B cell (primary cell): ENCODE measurements around the gene ZER1. TPM values are rescaled to one million over a fixed set of nuclear protein-coding genes. Genes with fewer than 3 reads are reported as not detected.

Source experiments
- ATAC-seq: fragments of 200-7000 bp; cut with Tn5 transposase; one replicate; pipeline ENCODE4 v1.10.0; 2021; ENCODE audit warnings: low read depth, mild to moderate bottlenecking, moderate number of reproducible peaks, moderate library complexity
- CTCF ChIA-PET: fragments of 350-600 bp; sonication (Branson Sonifier 250); formaldehyde crosslinking; loops from one replicate; lab custom pipeline; 2021; ENCODE audit warnings: antibody characterized with exemption, inconsistent platforms; lab: Charles Lee
- POLR2A ChIA-PET: fragments of 350-600 bp; sonication (Branson Sonifier 250); formaldehyde crosslinking; loops from one replicate; lab custom pipeline; 2021; ENCODE audit warnings: antibody characterized with exemption; lab: Charles Lee
- DNase-seq: peaks from one replicate; pipeline ENCODE4 v3.0.0; 2013
- H2AFZ ChIP-seq: 2 replicates; pipeline ENCODE4 v1.6.1; 2012; ENCODE audit warnings: mild to moderate bottlenecking, low read depth, low read length; ENCODE audit not compliant: insufficient read depth, poor library complexity, severe bottlenecking
- H3K27ac ChIP-seq, 2 donors: 1 replicate in 1 of 2; 2 replicates in 1 of 2; pipeline ENCODE4 v1.5.1; 2012 to 2013; ENCODE audit warnings: low read length in 2 of 2, mild to moderate bottlenecking in 2 of 2, moderate library complexity in 1 of 2
- H3K27me3 ChIP-seq, 4 experiments: fragments of 200-600 bp in 1 of 4; sonication (generic) in 1 of 4; replicated peaks in 1 of 4; 1 replicate in 2 of 4; 2 replicates in 2 of 4; pipeline versions ENCODE4 v1.6.1 to v1.7.0; 2013 to 2016; ENCODE audit warnings: low read length in 3 of 4, mild to moderate bottlenecking in 2 of 4, mixed read lengths in 1 of 4, moderate library complexity in 1 of 4; ENCODE audit not compliant: insufficient read depth in 4 of 4, control insufficient read depth in 3 of 4; ENCODE audit errors: control extremely low read depth in 1 of 4
- H3K36me3 ChIP-seq, 2 experiments: replicated peaks in 1 of 2; 1 replicate in 1 of 2; 2 replicates in 1 of 2; pipeline versions ENCODE4 v1.6.1 to v1.7.1; 2013; ENCODE audit warnings: low read length in 1 of 2; ENCODE audit not compliant: insufficient read depth in 2 of 2, control insufficient read depth in 1 of 2; ENCODE audit errors: control extremely low read depth in 1 of 2, extremely low read depth in 1 of 2
- H3K4me1 ChIP-seq, 2 donors: fragments of 200-600 bp in 1 of 2; sonication (generic) in 1 of 2; 1 replicate in 1 of 2; 2 replicates in 1 of 2; pipeline versions ENCODE4 v1.5.1 to v1.6.1; 2013 to 2017; ENCODE audit warnings: low read length in 2 of 2; ENCODE audit not compliant: control insufficient read depth in 2 of 2, insufficient read depth in 2 of 2
- H3K4me2 ChIP-seq: replicated peaks from 2 replicates; pipeline ENCODE3; 2012; ENCODE audit warnings: mild to moderate bottlenecking, low read depth, low read length; ENCODE audit not compliant: poor library complexity, severe bottlenecking
- H3K4me3 ChIP-seq, 5 experiments: fragments of 200-600 bp in 1 of 5; sonication (generic) in 1 of 5; 1 replicate in 3 of 5; 2 replicates in 2 of 5; pipeline versions ENCODE4 v1.5.1 to v1.7.0; 2011 to 2016; ENCODE audit warnings: low read length in 4 of 5, mild to moderate bottlenecking in 4 of 5, low read depth in 2 of 5, control low read depth in 1 of 5, moderate library complexity in 1 of 5; ENCODE audit not compliant: insufficient read depth in 1 of 5; ENCODE audit errors: control extremely low read depth in 1 of 5, extremely low read depth in 1 of 5
- H3K79me2 ChIP-seq: fragments of 200-600 bp; sonication (generic); one replicate; pipeline ENCODE4 v1.6.0; 2016; ENCODE audit warnings: low read length; ENCODE audit not compliant: control insufficient read depth, insufficient read depth
- H3K9ac ChIP-seq: fragments of 200-600 bp; sonication (generic); 2 replicates; pipeline ENCODE4 v1.6.1; 2017; ENCODE audit warnings: mild to moderate bottlenecking, low read length, moderate library complexity
- H3K9me3 ChIP-seq, 3 donors: one replicate each; pipeline versions ENCODE4 v1.6.1 to v1.7.1; 2013; ENCODE audit warnings: low read length in 2 of 3; ENCODE audit not compliant: control insufficient read depth in 2 of 3, insufficient read depth in 1 of 3; ENCODE audit errors: control extremely low read depth in 1 of 3
- H4K20me1 ChIP-seq: 2 replicates; pipeline ENCODE4 v1.6.0; 2012; ENCODE audit warnings: mild to moderate bottlenecking, low read length; ENCODE audit not compliant: insufficient read depth, control insufficient read depth, poor library complexity, severe bottlenecking
- H3K27ac Mint-ChIP-seq: one replicate; pipeline ENCODE4 v1.8.0; 2021; ENCODE audit warnings: mixed read lengths
- H3K27me3 Mint-ChIP-seq: one replicate; pipeline ENCODE4 v1.8.0; 2021; ENCODE audit warnings: mixed read lengths
- H3K4me1 Mint-ChIP-seq: one replicate; pipeline ENCODE4 v1.8.0; 2021; ENCODE audit warnings: mixed read lengths
- H3K4me3 Mint-ChIP-seq: one replicate; pipeline ENCODE4 v1.8.0; 2021; ENCODE audit warnings: mixed read lengths
- H3K9me3 Mint-ChIP-seq: one replicate; pipeline ENCODE4 v1.8.0; 2022; ENCODE audit warnings: mixed read lengths; ENCODE audit not compliant: insufficient read depth
- CTCF ChIP-seq: fragments of 200-600 bp; IDR thresholded peaks from one replicate; pipeline ENCODE4 v1.8.0; 2022; ENCODE audit warnings: antibody characterized with exemption, mild to moderate bottlenecking
- EZH2 ChIP-seq: IDR thresholded peaks from 2 replicates; pipeline ENCODE4 v1.6.1; 2012; ENCODE audit warnings: borderline replicate concordance, low read depth, mild to moderate bottlenecking, moderate library complexity, low read length; ENCODE audit not compliant: insufficient read depth, poor library complexity, severe bottlenecking
- WGBS: methylation state at CpG from one replicate; pipeline ENCODE4 v1.1.5; 2013; ENCODE audit warnings: missing lambda C conversion rate; ENCODE audit not compliant: insufficient coverage; 5-methylcytosine and 5-hydroxymethylcytosine counted together
- intact Hi-C: fragments of 100-400 bp; cut with micrococcal nuclease; formaldehyde crosslinking; loops from one replicate; pipeline ENCODE4 v1.10.0; 2022
- polyA plus RNA-seq: library from polyadenylated mRNA; depleted of rRNA; stranded (reverse); fragments of >200 nt; gene quantifications from 2 replicates; pipeline ENCODE4 v1.2.3, GENCODE V29; 2012
- total RNA-seq, 2 donors: library from RNA; stranded (reverse); fragments of 120-200 nt in 1 of 2; gene quantifications; 1 replicate in 1 of 2; 2 replicates in 1 of 2; pipeline versions ENCODE4 v1.2.3 to v1.2.4, GENCODE V29; 2013 to 2022

The ZER1 gene
- total and polyA plus RNA-seq, 2 donors (not counting 1 experiment from before 2014, with no cell fraction given) = 26.9 to 42.2 TPM

- Histone ChIP-seq H3K9me3 (no peaks in the 10 kb centered on the region), H3K27ac (no peak overlapping the region), H3K79me2 (no peaks in the 10 kb centered on the region), H3K27me3 (no peaks in the 10 kb centered on the region), H3K36me3 (no peaks in the 10 kb centered on the region), H3K4me1 (peaks cover 9 to 17% of the 10 kb centered on the region in 2 donors), H3K4me2 (no peak overlapping the region), H3K9ac (no peak overlapping the region), H4K20me1 (no peaks in the 10 kb centered on the region), H2AFZ (no peak overlapping the region), H3K4me3 (no peak overlapping the region)
- TF ChIP-seq CTCF = no peak
- no peak for TF ChIP-seq EZH2
- DNase-seq (no peak), ATAC-seq (no peak)
- Mint-ChIP-seq H3K27ac (no peak overlapping the region), H3K27me3 (no peaks in the 10 kb centered on the region), H3K4me3 (no peak overlapping the region), H3K4me1 (peaks cover 10% of the 10 kb centered on the region), H3K9me3 (no peaks in the 10 kb centered on the region)
- POLR2A ChIA-PET = interaction anchor here (0.6 kb wide), 1 partner anchor 16 kb away, joined by 5 read pairs; no protein-coding TSS in a partner anchor
- WGBS = 95% methylated on average over 36 of the region's 36 CpGs
- CTCF ChIA-PET = interaction anchor here (1.2 to 1.6 kb wide), 3 partner anchors 14 to 46 kb away, joined by 3 to 4 read pairs (median 3); no protein-coding TSS in a partner anchor
- intact Hi-C loops = no loop called here
These were observed 66.4 kb downstream of the ZER1 start for GRCh38 chr9:128705051-128705965.

- TF ChIP-seq CTCF = no peak
- no peak for TF ChIP-seq EZH2
- Histone ChIP-seq H3K4me1 (peaks cover 9 to 17% of the 10 kb centered on the region in 2 donors), H2AFZ (no peak overlapping the region), H3K9ac (no peak overlapping the region), H3K27ac (no peak overlapping the region), H3K4me2 (no peak overlapping the region), H3K27me3 (no peaks in the 10 kb centered on the region), H3K4me3 (no peak overlapping the region), H3K79me2 (no peaks in the 10 kb centered on the region), H3K9me3 (no peaks in the 10 kb centered on the region), H3K36me3 (no peaks in the 10 kb centered on the region), H4K20me1 (no peaks in the 10 kb centered on the region)
- no peaks in the 10 kb centered on the region for H3K9me3 Mint-ChIP-seq
- no peaks in the 10 kb centered on the region for H3K27me3 Mint-ChIP-seq
- no peak for DNase-seq
- no peak overlapping the region for H3K27ac Mint-ChIP-seq
- ChIA-PET CTCF (interaction anchor here (1.4 to 1.6 kb wide), 2 partner anchors 13 to 17 kb away, joined by 3 read pairs; no protein-coding TSS in a partner anchor), POLR2A (no interaction called here)
- peaks cover 10% of the 10 kb centered on the region for H3K4me1 Mint-ChIP-seq
- ATAC-seq = no peak
- 97% methylated on average over 4 of the region's 5 CpGs for WGBS
- intact Hi-C loops = loop anchor here (5.0 kb wide), 1 partner anchor 47 kb away; the partner anchor contains the start of gene DYNC2I2
- H3K4me3 Mint-ChIP-seq = peak overlapping the region; percentile 91
These were observed 67.4 kb downstream of the ZER1 start for GRCh38 chr9:128704356-128704670.
